Measurements from ENCODE around the gene VARS2.
"Not testable (repeated sequence)": the region's sequence is repeated elsewhere in the genome, so short reads cannot be mapped to it uniquely, and the experiment has no call there.

Gene VARS2

GRCh38 chr6:30927080-30927479 lies 13.0 kb downstream of the VARS2 start:
- not testable (repeated sequence) for DNase-seq (ENCODE audit: insufficient read length, low spot score); FAIRE-seq

GRCh38 chr6:30928677-30929076 lies 14.6 kb downstream of the VARS2 start:
- FAIRE-seq = no peak

GRCh38 chr6:30930506-30930905 lies 16.5 kb downstream of the VARS2 start:
- no peak for FAIRE-seq
- no peak for DNase-seq (ENCODE audit: insufficient read length, low spot score)

More at GRCh38 chr6:30928677-30929076, 14.6 kb downstream of the VARS2 start:
- DNase-seq (ENCODE audit: insufficient read length, low spot score) = no peak

GRCh38 chr6:30931272-30931671 lies 17.2 kb downstream of the VARS2 start:
- no peak for FAIRE-seq
- no peak for DNase-seq (ENCODE audit: insufficient read length, low spot score)

- FAIRE-seq (no peak), DNase-seq (ENCODE audit: insufficient read length, low spot score) (no peak)
These were observed 18.1 kb downstream of the VARS2 start, which contains the start of gene SFTA2 for GRCh38 chr6:30931969-30932645. Gene SFTA2, minus strand, starts transcription at chr6:30932170. Its CDS starts 74 bp downstream, at chr6:30932096.

- DNase-seq (ENCODE audit: insufficient read length, low spot score) = no peak
- no peak for FAIRE-seq
These were observed 18.8 kb downstream of the VARS2 start for GRCh38 chr6:30932665-30933365.

GRCh38 chr6:30935018-30935417 lies 21.0 kb downstream of the VARS2 start:
- DNase-seq (ENCODE audit: insufficient read length, low spot score) (no peak), FAIRE-seq (no peak)

GRCh38 chr6:30937265-30937664 lies 23.2 kb downstream of the VARS2 start:
- no peak for FAIRE-seq

GRCh38 chr6:30938730-30939129 lies 24.7 kb downstream of the VARS2 start:
- DNase-seq (ENCODE audit: insufficient read length, low spot score) (no peak), FAIRE-seq (no peak)

More at GRCh38 chr6:30937265-30937664, 23.2 kb downstream of the VARS2 start:
- no peak for DNase-seq (ENCODE audit: insufficient read length, low spot score)

GRCh38 chr6:30939473-30939872 lies 25.4 kb downstream of the VARS2 start:
- no peak for FAIRE-seq
- no peak for DNase-seq (ENCODE audit: insufficient read length, low spot score)

GRCh38 chr6:30940361-30940986 lies 26.4 kb downstream of the VARS2 start, which contains the start of gene MUCL3:
Gene MUCL3, plus strand, starts transcription at chr6:30940973. Its CDS starts 27 bp downstream, at chr6:30941000.
- DNase-seq (ENCODE audit: insufficient read length, low spot score) (no peak), FAIRE-seq (no peak)

GRCh38 chr6:30942338-30943060 lies 28.5 kb downstream of the VARS2 start:
- FAIRE-seq (no peak), DNase-seq (ENCODE audit: insufficient read length, low spot score) (no peak)

GRCh38 chr6:30944051-30944450 lies 30.0 kb downstream of the VARS2 start:
- FAIRE-seq (no peak), DNase-seq (ENCODE audit: insufficient read length, low spot score) (no peak)

GRCh38 chr6:30945281-30945680 lies 31.2 kb downstream of the VARS2 start:
- DNase-seq (ENCODE audit: insufficient read length, low spot score) (no peak), FAIRE-seq (no peak)

GRCh38 chr6:30947231-30947630 lies 33.2 kb downstream of the VARS2 start:
- no peak for DNase-seq (ENCODE audit: insufficient read length, low spot score)
- FAIRE-seq = no peak

GRCh38 chr6:30948811-30949210 lies 34.8 kb downstream of the VARS2 start:
- DNase-seq (ENCODE audit: insufficient read length, low spot score) = no peak
- no peak for FAIRE-seq

- DNase-seq (ENCODE audit: insufficient read length, low spot score) = no peak
- FAIRE-seq = no peak
These were observed 38.0 kb downstream of the VARS2 start for GRCh38 chr6:30951907-30952469.

GRCh38 chr6:30954631-30955366 lies 40.8 kb downstream of the VARS2 start:
- DNase-seq (ENCODE audit: insufficient read length, low spot score) = no peak
- no peak for FAIRE-seq

- DNase-seq (ENCODE audit: insufficient read length, low spot score) (peak; percentile 62), FAIRE-seq (peak; percentile 68)
These were observed 41.5 kb downstream of the VARS2 start for GRCh38 chr6:30955367-30956042.

Measured in GM19239 (cell line).